Hematopoietic multipotent progenitor cell treated with erythropoietin and hydrocortisone succinate and interleukin-3 and kit ligand, for 6 days (in vitro differentiated cells): ENCODE data around the gene IL1F10.
"Not testable (repeated sequence)": the region's sequence is repeated elsewhere in the genome, so short reads cannot be mapped to it uniquely, and the experiment has no call there.

Source experiments
- DNase-seq: peaks from one replicate; pipeline ENCODE4 v3.0.0-alpha.2; 2015

Gene IL1F10

GRCh38 chr2:113084249-113085000, 16.7 kb downstream of the IL1F10 start:
- peak; percentile 77 for DNase-seq

GRCh38 chr2:113085542-113085941, 17.8 kb downstream of the IL1F10 start:
- DNase-seq, result peak; percentile 45

GRCh38 chr2:113088213-113088992, 20.6 kb downstream of the IL1F10 start:
- no peak for DNase-seq

GRCh38 chr2:113089916-113090315, 22.1 kb downstream of the IL1F10 start:
- no peak for DNase-seq

GRCh38 chr2:113091231-113091896, 23.6 kb downstream of the IL1F10 start:
- DNase-seq, result no peak

- DNase-seq, result no peak
Measured at GRCh38 chr2:113092864-113093612, 25.3 kb downstream of the IL1F10 start.

GRCh38 chr2:113093613-113093977, 25.8 kb downstream of the IL1F10 start:
- no peak for DNase-seq

GRCh38 chr2:113096306-113096705, 28.5 kb downstream of the IL1F10 start:
- not testable (repeated sequence) for DNase-seq

- DNase-seq, result not testable (repeated sequence)
Measured at GRCh38 chr2:113096842-113097618, 29.3 kb downstream of the IL1F10 start.

- DNase-seq, result no peak
Measured at GRCh38 chr2:113098041-113098440, 30.3 kb downstream of the IL1F10 start.

- no peak for DNase-seq
Measured at GRCh38 chr2:113098532-113098931, 30.8 kb downstream of the IL1F10 start.

GRCh38 chr2:113102133-113102532, 34.4 kb downstream of the IL1F10 start:
- DNase-seq, result no peak

GRCh38 chr2:113103277-113103676, 35.5 kb downstream of the IL1F10 start:
- no peak for DNase-seq

GRCh38 chr2:113104054-113104611, 36.4 kb downstream of the IL1F10 start:
- DNase-seq, result no peak

- DNase-seq, result no peak
Measured at GRCh38 chr2:113105047-113105785, 37.4 kb downstream of the IL1F10 start.

- no peak for DNase-seq
Measured at GRCh38 chr2:113111121-113111520, 43.4 kb downstream of the IL1F10 start.

- peak; percentile 30 for DNase-seq
Measured at GRCh38 chr2:113111823-113112287, 44.1 kb downstream of the IL1F10 start.

- DNase-seq, result no peak
Measured at GRCh38 chr2:113112441-113112840, 44.7 kb downstream of the IL1F10 start.

GRCh38 chr2:113112871-113113270, 45.1 kb downstream of the IL1F10 start:
- DNase-seq, result no peak

GRCh38 chr2:113113807-113114206, 46.0 kb downstream of the IL1F10 start:
- DNase-seq, result no peak
